K562 (cell line): ENCODE measurements around the gene MESP1. TPM values are rescaled to one million over a fixed set of nuclear protein-coding genes. Genes with fewer than 3 reads are reported as not detected.

ENCODE experiments used
- CTBP1 ChIP-seq: fragments of 450-650 bp; IDR thresholded peaks from 2 replicates; pipeline ENCODE4 v1.6.1; 2016; ENCODE audit warnings: borderline replicate concordance
- DNMT1 ChIP-seq: fragments of 450-650 bp; IDR thresholded peaks from 2 replicates; pipeline ENCODE4 v1.6.1; 2016; ENCODE audit warnings: antibody characterized with exemption, mild to moderate bottlenecking
- EP400 ChIP-seq: fragments of 450-650 bp; IDR thresholded peaks from 2 replicates; pipeline ENCODE4 v1.6.1; 2017; ENCODE audit warnings: antibody characterized with exemption, mild to moderate bottlenecking, moderate library complexity
- ESRRA ChIP-seq: fragments of 450-650 bp; IDR thresholded peaks from 2 replicates; pipeline ENCODE4 v1.6.1; 2014; ENCODE audit warnings: low read depth, mild to moderate bottlenecking, moderate library complexity, borderline replicate concordance
- ETS1 ChIP-seq: conservative IDR thresholded peaks from 2 replicates; pipeline ENCODE4 v1.6.1; 2011; ENCODE audit warnings: low read depth, mild to moderate bottlenecking, low read length; ENCODE audit not compliant: control insufficient read depth
- GTF2B ChIP-seq: IDR thresholded peaks from 2 replicates; pipeline ENCODE4 v1.6.1; 2011; ENCODE audit not compliant: insufficient read length; ENCODE audit errors: extremely low read depth
- HDAC6 ChIP-seq: IDR thresholded peaks from 2 replicates; pipeline ENCODE4 v1.6.1; 2012; ENCODE audit warnings: low read depth, mild to moderate bottlenecking, control low read depth, inconsistent platforms, low read length, moderate library complexity
- HNRNPH1 ChIP-seq: fragments of 200-400 bp; formaldehyde crosslinking; optimal IDR thresholded peaks from 2 replicates; pipeline ENCODE3; 2017; ENCODE audit warnings: low read depth, mild to moderate bottlenecking, low read length, moderate library complexity
- HOMEZ ChIP-seq: fragments of 250-450 bp; sonication (Bioruptor Pico); IDR thresholded peaks from 2 replicates; pipeline ENCODE4 v1.4.0; 2020; ENCODE audit warnings: mild to moderate bottlenecking, moderate library complexity
- IRF2 ChIP-seq: sonication (generic); formaldehyde crosslinking; IDR thresholded peaks from 2 replicates; pipeline ENCODE4 v1.8.1; 2022; ENCODE audit warnings: mild to moderate bottlenecking, missing genetic modification reagents
- MBD1 ChIP-seq: fragments of 250-450 bp; sonication (Bioruptor Pico); IDR thresholded peaks from 2 replicates; pipeline ENCODE4 v1.8.0; 2022; ENCODE audit warnings: inconsistent platforms
- MTA2 ChIP-seq: fragments of 450-650 bp; IDR thresholded peaks from 2 replicates; pipeline ENCODE4 v1.6.1; 2016; ENCODE audit warnings: low read depth
- NFIC ChIP-seq: fragments of 450-650 bp; IDR thresholded peaks from 2 replicates; pipeline ENCODE4 v1.6.1; 2017; ENCODE audit warnings: mild to moderate bottlenecking, inconsistent platforms
- NUFIP1 ChIP-seq: fragments of 450-650 bp; IDR thresholded peaks from 2 replicates; pipeline ENCODE4 v1.6.1; 2018; ENCODE audit not compliant: partially characterized antibody
- PRMT5 ChIP-seq: sonication (generic); formaldehyde crosslinking; IDR thresholded peaks from 2 replicates; pipeline ENCODE4 v1.5.0; 2020; ENCODE audit warnings: missing genetic modification reagents
- SMAD2 ChIP-seq: fragments of 150-350 bp; IDR thresholded peaks from 2 replicates; pipeline ENCODE4 v1.6.1; 2014; ENCODE audit warnings: low read depth, mild to moderate bottlenecking, low read length
- SMARCA4 ChIP-seq: fragments of 450-650 bp; IDR thresholded peaks from 2 replicates; pipeline ENCODE4 v1.6.1; 2016
- SRF ChIP-seq, 2 experiments: fragments of 250-450, 450-650 bp in 1 of 2; sonication (Bioruptor Pico) in 1 of 2; sonication (generic) in 1 of 2; formaldehyde crosslinking; IDR thresholded peaks; 2 replicates each; pipeline versions ENCODE4 v1.5.0 to v1.5.1; 2020 to 2022; ENCODE audit warnings: mild to moderate bottlenecking in 1 of 2, missing genetic modification reagents in 1 of 2
- STAT5A ChIP-seq: IDR thresholded peaks from 2 replicates; pipeline ENCODE4 v1.6.1; 2012; ENCODE audit warnings: low read length, inconsistent platforms, borderline replicate concordance
- STAT5B ChIP-seq: fragments of 250-450 bp; sonication (Bioruptor Pico); IDR thresholded peaks from 2 replicates; pipeline ENCODE4 v1.8.0; 2021; ENCODE audit warnings: mild to moderate bottlenecking, inconsistent platforms
- SUPT5H ChIP-seq: fragments of 450-650 bp; IDR thresholded peaks from 2 replicates; pipeline ENCODE4 v1.6.1; 2016
- TAF7 ChIP-seq: fragments of 450-650 bp; IDR thresholded peaks from 2 replicates; pipeline ENCODE4 v1.6.1; 2016; ENCODE audit warnings: missing genetic modification characterization, missing compliant biosample characterization
- XRCC3 ChIP-seq: fragments of 450-650 bp; IDR thresholded peaks from 2 replicates; pipeline ENCODE4 v1.6.1; 2017; ENCODE audit warnings: mild to moderate bottlenecking, moderate library complexity
- ZBTB1 ChIP-seq: sonication (generic); formaldehyde crosslinking; IDR thresholded peaks from 2 replicates; pipeline ENCODE4 v1.8.1; 2023; ENCODE audit warnings: missing genetic modification reagents, low read depth, mild to moderate bottlenecking, borderline replicate concordance
- ZNF121 ChIP-seq: sonication (generic); formaldehyde crosslinking; conservative IDR thresholded peaks from 2 replicates; pipeline ENCODE4 v1.8.0; 2022; ENCODE audit warnings: missing genetic modification reagents
- ZNF217 ChIP-seq: sonication (generic); formaldehyde crosslinking; IDR thresholded peaks from 2 replicates; pipeline ENCODE4 v1.8.0; 2022; ENCODE audit warnings: mild to moderate bottlenecking, missing genetic modification reagents
- ZNF224 ChIP-seq: sonication (generic); formaldehyde crosslinking; IDR thresholded peaks from 2 replicates; pipeline ENCODE4 v1.8.0; 2022; ENCODE audit warnings: mild to moderate bottlenecking, missing genetic modification reagents
- polyA plus RNA-seq, 8 experiments: library from polyadenylated mRNA; depleted of rRNA in 4 of 8; stranded (reverse) in 5 of 8; unstranded in 3 of 8; fragments of >200 nt; fragmentation: Nextera tagmentation in 2 of 8; fragmentation: Illumina TruSeq in 1 of 8; extraction: Ambion mirVana in 2 of 8; extraction: Trizol in 1 of 8; gene quantifications; 2 replicates each; pipeline versions ENCODE4 v1.2.1 to v1.2.3, GENCODE V29; 2011 to 2014; ENCODE audit warnings: inconsistent platforms in 1 of 8, missing spikeins in 1 of 8
- total RNA-seq, 7 experiments: library from RNA; depleted of rRNA in 6 of 7; stranded (reverse); fragments of >200 nt in 6 of 7; fragmentation: Illumina TruSeq in 2 of 7; extraction: Trizol in 2 of 7; gene quantifications; 2 replicates each; pipeline versions ENCODE4 v1.2.1 to v1.2.3, GENCODE V29; 2011 to 2021; ENCODE audit warnings: low replicate concordance in 1 of 7

MESP1 gene
- total and polyA plus RNA-seq, 9 of the 15 experiments (the other 6 are each of a cell fraction or from before 2014, with no cell fraction given), result 0.14 to 1.1 (median 0.36) TPM; not detected in 4

- TF ChIP-seq MBD1 (CRISPR knock-in tag) (no peak), IRF2 (CRISPR knock-in tag) (no peak), ZNF224 (no peak), STAT5B (CRISPR knock-in tag) (no peak), HOMEZ (CRISPR knock-in tag) (0 out of 2 replicates have a peak, but pooled peaks have one; percentile 37), STAT5A (no peak), HDAC6 (no peak), SMAD2 (no peak), TAF7 (tag) (no peak), NFIC (no peak), GTF2B (no peak), XRCC3 (no peak), HNRNPH1 (no peak), ZNF121 (CRISPR knock-in tag) (no peak), ESRRA (peak; percentile 27; the same call in 1 of the 2 replicates), NUFIP1 (no peak), ETS1 (no peak), ZBTB1 (CRISPR knock-in tag) (no peak), CTBP1 (no peak; the same call in 1 of the 2 replicates), ZNF217 (CRISPR knock-in tag) (no peak), SRF (CRISPR knock-in tag; IDR thresholded peaks at IDR 0.05) (peak in 1 of 2 experiments; percentile 34; a peak in 1 of 4 replicates), SMARCA4 (no peak), MTA2 (no peak), SUPT5H (no peak), EP400 (no peak), DNMT1 (no peak), PRMT5 (CRISPR knock-in tag) (no peak)
Observed at GRCh38 chr15:89760303-89761008, 9.4 kb upstream of the MESP1 start (continued).
